ENCODE measurements around the gene SVIL.

DNA sequence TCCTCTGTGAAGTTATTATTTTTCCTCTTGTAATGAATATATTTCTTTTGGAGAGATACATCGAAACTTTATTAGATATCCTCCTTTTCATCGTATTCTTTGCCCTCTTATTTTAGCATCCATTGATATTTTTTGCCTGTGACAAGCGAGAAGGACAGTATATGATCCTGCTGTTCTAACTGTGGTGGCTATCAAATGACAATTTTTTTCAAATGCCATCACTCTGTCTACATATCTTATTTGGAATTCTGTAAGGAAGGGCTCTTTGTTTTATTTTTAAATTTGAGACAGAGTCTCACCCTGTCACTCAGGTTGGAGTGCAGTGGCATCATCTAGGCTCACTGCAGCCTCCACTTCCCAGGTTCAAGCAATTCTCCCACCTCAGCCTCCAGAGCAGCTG, 217.4 kb downstream of the SVIL start:
- TF ChIP-seq, protein P1, sequence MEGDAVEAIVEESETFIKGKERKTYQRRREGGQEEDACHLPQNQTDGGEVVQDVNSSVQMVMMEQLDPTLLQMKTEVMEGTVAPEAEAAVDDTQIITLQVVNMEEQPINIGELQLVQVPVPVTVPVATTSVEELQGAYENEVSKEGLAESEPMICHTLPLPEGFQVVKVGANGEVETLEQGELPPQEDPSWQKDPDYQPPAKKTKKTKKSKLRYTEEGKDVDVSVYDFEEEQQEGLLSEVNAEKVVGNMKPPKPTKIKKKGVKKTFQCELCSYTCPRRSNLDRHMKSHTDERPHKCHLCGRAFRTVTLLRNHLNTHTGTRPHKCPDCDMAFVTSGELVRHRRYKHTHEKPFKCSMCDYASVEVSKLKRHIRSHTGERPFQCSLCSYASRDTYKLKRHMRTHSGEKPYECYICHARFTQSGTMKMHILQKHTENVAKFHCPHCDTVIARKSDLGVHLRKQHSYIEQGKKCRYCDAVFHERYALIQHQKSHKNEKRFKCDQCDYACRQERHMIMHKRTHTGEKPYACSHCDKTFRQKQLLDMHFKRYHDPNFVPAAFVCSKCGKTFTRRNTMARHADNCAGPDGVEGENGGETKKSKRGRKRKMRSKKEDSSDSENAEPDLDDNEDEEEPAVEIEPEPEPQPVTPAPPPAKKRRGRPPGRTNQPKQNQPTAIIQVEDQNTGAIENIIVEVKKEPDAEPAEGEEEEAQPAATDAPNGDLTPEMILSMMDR (conservative IDR thresholded peaks at IDR 0.05; ENCODE audit: low read length) = no peak
- no peak for TF ChIP-seq EZH2phosphoT487 (IDR thresholded peaks at IDR 0.05; ENCODE audit: borderline replicate concordance, low read depth, low read length)
